ENCODE data around the gene SLC35A4.

DNA sequence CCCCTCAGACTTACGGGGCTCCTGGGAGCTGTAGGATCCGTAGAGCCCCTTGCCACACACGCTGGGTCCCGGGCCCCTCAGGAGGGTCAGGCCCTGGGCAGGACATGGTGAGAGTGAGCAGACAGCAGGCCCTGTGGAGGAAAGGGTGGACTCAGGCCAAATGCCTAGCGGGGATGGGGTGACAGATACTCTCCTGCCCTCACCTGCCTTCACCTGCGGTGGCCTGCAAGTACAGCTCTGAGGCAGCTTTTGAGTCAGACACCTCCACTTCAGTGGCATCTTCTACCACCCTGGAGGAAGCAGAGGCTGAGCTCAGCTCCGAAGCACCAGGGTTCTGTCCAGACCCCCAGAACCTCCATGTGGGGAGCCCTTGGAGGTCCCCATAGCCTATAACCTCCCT lies 26.2 kb downstream of the SLC35A4 start:
- no peak for TF ChIP-seq CTCF (IDR thresholded peaks at IDR 0.05)
- no peak for TF ChIP-seq POLR2A (IDR thresholded peaks at IDR 0.05)

All from testis (tissue), 2 donors.